ENCODE data around the gene BOD1L1. TPM values are rescaled to one million over a fixed set of nuclear protein-coding genes. Genes with fewer than 3 reads are reported as not detected.

BOD1L1 gene
- total and polyA plus RNA-seq, 2 of the 8 experiments (the other 6 are each of a cell fraction or from before 2014, with no cell fraction given): 6.8 to 39.3 TPM

- Histone ChIP-seq H3K23me2 (ENCODE audit: low read depth, low read length) (no peaks in the 10 kb centered on the region; the same call in 1 of the 2 replicates), H3K4me2 (ENCODE audit: insufficient read depth in 1 of 2, low read depth in 2 of 2, low read length in 2 of 2) (no peak overlapping the region), H2BK20ac (ENCODE audit: low read length) (no peak overlapping the region), H2AK5ac (ENCODE audit: low read depth, low read length) (no peak overlapping the region), H3K18ac (ENCODE audit: extremely low read depth, low read length) (no peak overlapping the region), H3K9me3 (ENCODE audit: insufficient read depth in 2 of 2, low read depth in 1 of 2, low read length in 1 of 2) (no peaks in the 10 kb centered on the region), H2BK5ac (ENCODE audit: low read depth, low read length) (no peak overlapping the region), H2BK15ac (ENCODE audit: low read length) (no peak overlapping the region), H3K14ac (ENCODE audit: insufficient read length) (no peak overlapping the region), H3K4me1 (replicated peaks in 1 of 4; ENCODE audit: control insufficient read depth in 3 of 4, insufficient read depth in 4 of 4, low read length in 3 of 4) (no peaks in the 10 kb centered on the region), H3K4ac (replicated peaks; ENCODE audit: insufficient read length, low read depth, low read length) (no peak overlapping the region), H3K9ac (replicated peaks in 1 of 4; ENCODE audit: extremely low read depth in 1 of 4, low read depth in 3 of 4, low read length in 3 of 4) (no peak overlapping the region), H2AFZ (ENCODE audit: low read length) (no peak overlapping the region), H4K91ac (replicated peaks; ENCODE audit: insufficient read length, low read length) (no peak overlapping the region), H3K4me3 (ENCODE audit: extremely low read depth in 1 of 4, insufficient read depth in 2 of 4, low read depth in 3 of 4, low read length in 4 of 4) (no peak overlapping the region), H4K20me1 (replicated peaks in 1 of 2; ENCODE audit: control insufficient read depth in 1 of 2, insufficient read depth in 2 of 2, low read length in 2 of 2) (peaks cover 0 to 2% of the 10 kb centered on the region in 2 experiments), H3K79me1 (ENCODE audit: low read depth, low read length) (no peaks in the 10 kb centered on the region), H3K27me3 (replicated peaks in 1 of 4; ENCODE audit: control insufficient read depth in 3 of 4, extremely low read depth in 1 of 4, insufficient read depth in 3 of 4, low read length in 3 of 4) (peaks cover 0 to 1% (median 0%) of the 10 kb centered on the region in 4 experiments; a peak in 1 of 7 replicates), H4K5ac (ENCODE audit: insufficient read length, low read depth, low read length) (no peak overlapping the region), H2BK12ac (ENCODE audit: low read depth, low read length) (no peak overlapping the region), H3K36me3 (ENCODE audit: control insufficient read depth in 2 of 4, insufficient read depth in 4 of 4, low read length in 3 of 4) (peaks cover 2 to 56% (median 37%) of the 10 kb centered on the region in 4 experiments; a peak in 7 of 8 replicates), H4K8ac (ENCODE audit: extremely low read depth, insufficient read depth, low read length) (no peak overlapping the region), H3K56ac (replicated peaks; ENCODE audit: insufficient read length, low read depth, low read length) (no peak overlapping the region), H2BK120ac (replicated peaks; ENCODE audit: low read depth, low read length) (no peak overlapping the region), H3K79me2 (ENCODE audit: control insufficient read depth in 1 of 2, insufficient read depth in 2 of 2, low read length in 2 of 2) (no peaks in the 10 kb centered on the region), H3K23ac (ENCODE audit: insufficient read length) (no peak overlapping the region), H3K27ac (ENCODE audit: low read depth, low read length) (no peak overlapping the region)
- WGBS, 2 experiments (ENCODE audit: extremely low coverage in 1 of 2, insufficient coverage in 1 of 2, insufficient read length in 1 of 2, insufficient replicate concordance in 2 of 2, low coverage in 1 of 2, low lambda C conversion rate in 2 of 2, missing lambda C conversion rate in 1 of 2): 87% methylated on average over 2 of the region's 2 CpGs; no CpG with 5 or more reads in 1 of the 2 experiments
- TF ChIP-seq MAX (IDR thresholded peaks at IDR 0.05): no peak
- no peak for DNase-seq (ENCODE audit: low read depth in 1 of 2, low spot score in 2 of 2)
- ChIA-PET CTCF (ENCODE audit: partially characterized antibody) (interaction anchor here (0.7 kb wide), 1 partner anchor 40 kb away, joined by 3 read pairs; no protein-coding TSS in a partner anchor), POLR2A (ENCODE audit: partially characterized antibody) (no interaction called here)
- FAIRE-seq: no peak
Measured at GRCh38 chr4:13580036-13580435, 47.5 kb downstream of the BOD1L1 start.

Data from H1 (cell line).